GM21529 (cell line): ENCODE measurements around the gene KLHL10.

Experiments
- ATAC-seq: cut with Tn5 transposase; IDR thresholded peaks from one replicate; pipeline ENCODE4 v1.9.1; 2021; ENCODE audit not compliant: unreplicated experiment

The KLHL10 gene

GRCh38 chr17:41892021-41892376 is 54.4 kb downstream of the KLHL10 start:
- ATAC-seq = no peak

GRCh38 chr17:41893384-41893783 is 55.8 kb downstream of the KLHL10 start:
- no peak for ATAC-seq

- no peak for ATAC-seq
Observed at GRCh38 chr17:41894791-41895331, 57.2 kb downstream of the KLHL10 start.

- no peak for ATAC-seq
Observed at GRCh38 chr17:41895617-41896016, 58.0 kb downstream of the KLHL10 start.

- no peak for ATAC-seq
Observed at GRCh38 chr17:41896726-41897125, 59.1 kb downstream of the KLHL10 start.
